Fibroblast of skin of left quadriceps (primary cell): Measurements from ENCODE around the gene ATP13A5.

Experiments used
- DNase-seq, 2 experiments: peaks; one replicate each; pipeline ENCODE4 v3.0.0-alpha.2; 2013; ENCODE audit warnings: low read depth in 2 of 2

ATP13A5 gene

DNA sequence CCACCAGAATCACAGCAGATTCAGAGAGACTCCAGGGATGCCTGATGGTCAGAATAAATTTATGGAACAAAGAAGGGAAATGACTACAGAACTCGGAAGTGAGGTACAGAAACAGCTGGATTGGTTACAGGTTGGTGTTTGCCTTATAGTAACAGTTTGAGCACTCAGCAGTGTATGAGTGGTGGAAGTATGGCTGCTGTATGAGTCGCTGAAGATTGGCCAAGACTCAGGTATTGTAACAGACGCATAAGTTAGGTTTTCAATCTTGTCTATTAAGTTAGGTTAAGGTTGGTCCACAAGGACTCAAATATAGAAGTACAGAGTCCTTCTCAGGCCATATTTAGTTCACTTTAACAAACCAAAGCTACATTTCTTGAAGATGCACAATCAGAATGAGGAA, 33.1 kb downstream of the ATP13A5 start:
- no peak for DNase-seq

DNA sequence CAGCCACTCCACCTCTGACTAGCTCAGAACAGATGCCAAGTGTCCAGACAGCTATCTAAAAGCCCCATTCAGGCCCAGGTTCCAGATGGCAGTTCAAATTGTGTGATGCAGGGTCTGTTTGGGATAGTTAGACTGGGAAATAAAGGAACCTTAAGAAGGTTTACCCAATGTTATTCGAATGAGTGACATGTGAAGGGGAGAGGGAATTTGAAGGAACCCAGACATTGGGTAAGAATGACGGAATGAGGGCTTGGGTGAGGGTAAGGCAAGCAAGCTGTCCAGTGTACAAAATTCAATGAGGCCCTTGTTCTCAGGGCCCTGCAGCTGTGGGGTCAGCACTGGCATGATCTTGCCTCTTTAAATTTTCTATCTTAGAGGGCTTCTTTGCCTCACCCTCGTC, 34.1 kb downstream of the ATP13A5 start:
- DNase-seq: no peak

GRCh38 chr3:193343726-193344222, 34.8 kb downstream of the ATP13A5 start:
- DNase-seq: no peak

GRCh38 chr3:193342551-193342950, 36.0 kb downstream of the ATP13A5 start:
- DNase-seq: no peak

- DNase-seq: no peak
Measured at GRCh38 chr3:193335031-193335430, 43.5 kb downstream of the ATP13A5 start.

DNA sequence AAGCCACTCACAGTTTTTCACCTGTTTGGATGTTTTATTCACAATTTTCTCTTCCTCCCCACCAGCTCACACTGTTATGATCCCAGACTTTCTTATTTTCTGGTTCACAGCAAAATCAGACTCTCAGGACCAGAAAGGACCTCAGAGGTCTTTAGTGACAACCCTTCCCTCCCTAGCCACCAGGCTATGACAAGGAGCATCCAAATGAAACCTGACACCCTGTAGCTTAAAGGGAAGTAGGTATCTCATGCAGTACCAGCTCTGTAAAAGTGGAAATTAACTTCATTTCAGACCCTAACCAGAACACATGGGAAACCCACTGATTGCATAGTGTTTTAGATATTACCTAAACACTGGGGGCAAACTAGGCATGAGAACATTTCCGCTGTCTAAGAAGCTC, 45.3 kb downstream of the ATP13A5 start:
- DNase-seq: no peak

DNA sequence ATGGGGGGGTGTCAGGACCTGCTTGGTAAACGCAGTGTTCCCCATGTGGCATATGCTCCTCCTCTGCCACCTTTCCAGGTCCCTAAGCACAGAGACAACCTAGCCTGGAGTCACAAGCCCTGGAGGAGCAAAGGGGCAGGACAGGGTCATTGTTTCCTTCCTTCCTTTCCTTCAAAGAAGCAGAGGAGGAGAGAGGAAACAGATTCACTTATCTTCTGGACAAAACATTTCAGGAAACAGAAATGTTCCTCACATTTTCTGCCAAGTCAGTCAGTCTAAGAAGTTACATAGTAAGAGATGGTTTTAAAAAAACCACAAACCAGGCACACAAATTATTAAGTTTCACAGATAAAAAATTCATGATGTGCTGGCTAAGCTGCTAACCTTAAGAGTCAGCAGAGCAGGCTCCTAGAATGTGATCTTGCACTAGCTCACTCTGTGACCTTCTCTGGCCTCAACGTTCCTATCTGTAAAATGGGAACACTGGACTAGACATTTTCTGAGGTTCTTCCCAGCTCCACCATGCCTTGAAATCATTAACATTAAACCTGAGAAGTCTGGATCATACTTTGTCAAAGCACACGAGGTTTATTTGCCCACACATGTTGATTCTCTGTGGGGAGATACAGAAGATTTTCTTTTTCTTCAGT, 47.9 kb downstream of the ATP13A5 start:
- DNase-seq: no peak

DNA sequence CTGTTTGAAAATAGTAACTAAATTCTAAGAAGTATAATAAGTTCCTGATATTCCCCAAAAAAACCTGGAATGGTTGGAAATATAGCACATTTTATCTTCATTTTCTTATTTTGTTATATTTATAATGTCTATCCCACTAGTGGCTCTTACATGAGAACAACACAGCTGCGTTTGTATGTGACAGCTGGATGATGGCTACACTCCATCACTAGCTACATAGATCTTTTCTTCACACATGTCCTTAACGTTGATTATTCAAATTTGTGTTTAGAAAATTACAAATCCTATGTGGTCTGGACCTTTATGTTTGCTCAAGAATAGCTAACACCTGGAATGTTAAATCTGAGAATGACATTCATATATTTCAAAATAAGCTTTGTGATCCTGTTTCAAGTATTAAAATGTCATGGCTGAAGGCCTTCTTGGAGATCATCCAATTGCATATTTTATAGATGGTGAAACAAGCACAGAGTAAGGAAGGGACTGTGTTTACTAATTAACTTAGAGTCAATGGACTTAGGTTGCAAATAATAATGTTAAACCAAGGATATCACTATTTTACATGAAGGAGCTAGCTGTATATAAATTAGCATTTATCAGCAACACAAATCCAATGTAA, 60.8 kb downstream of the ATP13A5 start:
- DNase-seq: no peak

DNA sequence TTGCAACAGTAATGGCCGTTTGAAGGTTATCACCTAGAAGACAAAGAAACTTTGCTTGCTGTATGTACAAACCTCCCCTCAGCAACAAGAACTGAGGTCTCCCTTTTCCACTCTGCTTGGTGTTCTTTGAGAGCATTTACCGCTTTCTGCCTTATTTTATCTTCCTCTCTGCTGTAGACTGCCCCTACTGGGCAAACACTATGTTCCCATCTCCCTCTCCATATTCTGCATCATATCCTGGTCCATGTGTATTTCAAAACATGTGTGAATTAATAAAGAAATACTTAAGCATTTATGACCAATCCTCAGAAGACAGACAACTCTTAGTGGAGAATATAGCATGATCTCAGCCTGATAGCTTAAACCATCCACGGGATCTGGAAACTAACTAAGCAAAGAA, 64.4 kb downstream of the ATP13A5 start:
- DNase-seq: no peak

- no peak for DNase-seq
Measured at GRCh38 chr3:193313061-193313958, 65.2 kb downstream of the ATP13A5 start.

- DNase-seq: no peak
Measured at GRCh38 chr3:193310914-193311723, 67.4 kb downstream of the ATP13A5 start.

- no peak for DNase-seq
Measured at GRCh38 chr3:193305356-193305755, 73.2 kb downstream of the ATP13A5 start.

- DNase-seq: no peak
Measured at GRCh38 chr3:193301433-193301832, 77.1 kb downstream of the ATP13A5 start.

GRCh38 chr3:193297421-193297820, 81.1 kb downstream of the ATP13A5 start:
- DNase-seq: no peak

GRCh38 chr3:193295985-193296384, 82.6 kb downstream of the ATP13A5 start:
- no peak for DNase-seq

GRCh38 chr3:193292386-193292785, 86.2 kb downstream of the ATP13A5 start:
- no peak for DNase-seq

GRCh38 chr3:193271101-193271840, 107.3 kb downstream of the ATP13A5 start:
- no peak for DNase-seq

DNA sequence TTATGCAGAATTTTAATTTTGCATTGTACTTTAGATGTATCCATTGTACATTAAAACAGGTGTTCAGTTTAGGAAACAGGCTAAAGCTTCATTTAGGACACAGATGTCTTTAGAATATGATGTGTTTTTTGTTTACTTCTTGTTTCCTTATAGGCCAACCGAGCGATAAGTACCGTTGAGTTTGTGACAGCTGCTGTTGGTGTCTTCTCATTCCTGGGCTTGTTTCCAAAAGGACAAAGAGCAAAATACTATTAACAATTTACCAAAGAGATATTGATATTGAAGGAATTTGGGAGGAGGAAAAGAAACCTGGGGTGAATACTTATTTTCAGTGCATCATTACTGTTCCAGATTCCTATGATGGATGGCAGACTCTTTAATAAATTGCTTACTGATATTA, 108.1 kb downstream of the ATP13A5 start:
- no peak for DNase-seq

GRCh38 chr3:193269343-193270028, 109.1 kb downstream of the ATP13A5 start:
- no peak for DNase-seq

GRCh38 chr3:193262707-193263106, 115.8 kb downstream of the ATP13A5 start:
- DNase-seq: no peak
